Neural cell (in vitro differentiated cells): ENCODE results near the gene ODAPH. TPM values are rescaled to one million over a fixed set of nuclear protein-coding genes. Genes with fewer than 3 reads are reported as not detected.

ENCODE experiments used
- H2AFZ ChIP-seq: fragments of 200-600, 300-800 bp; sonication (generic), shearing (Covaris generic); 2 replicates; pipeline ENCODE4 v1.6.0; 2014; ENCODE audit warnings: low read depth, mild to moderate bottlenecking, antibody characterized with exemption, low read length, moderate library complexity
- H3F3A ChIP-seq: fragments of 200-600 bp; shearing (Covaris generic); 2 replicates; pipeline ENCODE4 v1.6.1; 2016; ENCODE audit warnings: mild to moderate bottlenecking, moderate library complexity, mixed read lengths, antibody characterized with exemption, low read length; ENCODE audit not compliant: insufficient read depth, poor library complexity, severe bottlenecking
- H3K27ac ChIP-seq: fragments of 200-600, 300-800 bp; sonication (generic), shearing (Covaris generic); 2 replicates; pipeline ENCODE4 v1.5.1; 2014; ENCODE audit warnings: mild to moderate bottlenecking, low read length, moderate library complexity
- H3K27me3 ChIP-seq: fragments of 300-800, 200-600 bp; sonication (generic), shearing (Covaris generic); 2 replicates; pipeline ENCODE4 v1.6.0; 2014; ENCODE audit warnings: mild to moderate bottlenecking, low read depth, low read length, moderate library complexity; ENCODE audit not compliant: insufficient read depth
- H3K36me3 ChIP-seq: fragments of 300-800, 200-600 bp; sonication (generic), shearing (Covaris generic); 2 replicates; pipeline ENCODE4 v1.5.1; 2014; ENCODE audit warnings: mild to moderate bottlenecking, antibody characterized with exemption, low read length, moderate library complexity; ENCODE audit not compliant: insufficient read depth
- H3K4me2 ChIP-seq: fragments of 300-800, 200-600 bp; sonication (generic), shearing (Covaris generic); 2 replicates; pipeline ENCODE4 v1.6.0; 2014; ENCODE audit warnings: mild to moderate bottlenecking, low read length
- H3K4me3 ChIP-seq: fragments of 300-800, 200-600 bp; sonication (generic), shearing (Covaris generic); 2 replicates; pipeline ENCODE4 v1.5.1; 2014; ENCODE audit warnings: mild to moderate bottlenecking, low read length, moderate library complexity
- H3K79me2 ChIP-seq: fragments of 200-600 bp; shearing (Covaris generic); replicated peaks from 2 replicates; pipeline ENCODE4 v1.6.0; 2014; ENCODE audit warnings: mild to moderate bottlenecking, low read length, moderate library complexity; ENCODE audit not compliant: insufficient read depth
- H3K9ac ChIP-seq: fragments of 300-800, 200-600 bp; sonication (generic), shearing (Covaris generic); 2 replicates; pipeline ENCODE4 v1.6.1; 2016; ENCODE audit warnings: mild to moderate bottlenecking, low read length, mixed read lengths
- H3K9me2 ChIP-seq: fragments of 200-600 bp; shearing (Covaris generic); 2 replicates; pipeline ENCODE4 v1.6.1; 2016; ENCODE audit warnings: mild to moderate bottlenecking, low read length, mixed read lengths; ENCODE audit not compliant: insufficient read depth
- H3K9me3 ChIP-seq: fragments of 200-600, 300-800 bp; sonication (generic), shearing (Covaris generic); 2 replicates; pipeline ENCODE4 v1.6.1; 2016; ENCODE audit warnings: mild to moderate bottlenecking, mixed run types, low read length, moderate library complexity, mixed read lengths
- H4K20me1 ChIP-seq: fragments of 200-600 bp; shearing (Covaris generic); 2 replicates; pipeline ENCODE4 v1.6.1; 2016; ENCODE audit warnings: mild to moderate bottlenecking, mixed run types; ENCODE audit not compliant: insufficient read depth
- EP300 ChIP-seq: fragments of 450-650 bp; conservative IDR thresholded peaks from 2 replicates; pipeline ENCODE4 v1.6.1; 2014; ENCODE audit warnings: antibody characterized with exemption, mild to moderate bottlenecking, moderate library complexity; ENCODE audit not compliant: poor library complexity, severe bottlenecking
- EZH2 ChIP-seq: fragments of 200-600, 300-800 bp; shearing (Covaris generic), sonication (generic); IDR thresholded peaks from 2 replicates; pipeline ENCODE4 v1.6.1; 2014; ENCODE audit warnings: antibody characterized with exemption, low read length, borderline replicate concordance, mild to moderate bottlenecking; ENCODE audit not compliant: insufficient read depth, poor library complexity, severe bottlenecking
- MXI1 ChIP-seq: fragments of 450-650 bp; conservative IDR thresholded peaks from 2 replicates; pipeline ENCODE4 v1.6.1; 2014; ENCODE audit warnings: antibody characterized with exemption, mild to moderate bottlenecking; ENCODE audit not compliant: poor library complexity, severe bottlenecking
- POLR2AphosphoS5 ChIP-seq: IDR thresholded peaks from 2 replicates; pipeline ENCODE4 v1.6.1; 2012
- RAD21 ChIP-seq: fragments of 450-650 bp; conservative IDR thresholded peaks from 2 replicates; pipeline ENCODE4 v1.6.1; 2014; ENCODE audit warnings: antibody characterized with exemption, mild to moderate bottlenecking, moderate library complexity
- SMC3 ChIP-seq: fragments of 450-650 bp; conservative IDR thresholded peaks from 2 replicates; pipeline ENCODE4 v1.6.1; 2014; ENCODE audit warnings: antibody characterized with exemption, mild to moderate bottlenecking, moderate library complexity; ENCODE audit not compliant: poor library complexity
- TAF1 ChIP-seq: IDR thresholded peaks from 2 replicates; pipeline ENCODE4 v1.6.1; 2012; ENCODE audit warnings: low read depth
- polyA plus RNA-seq: library from polyadenylated mRNA; depleted of rRNA; stranded (reverse); fragments of >200 nt; gene quantifications from 2 replicates; pipeline ENCODE4 v1.2.3, GENCODE V29; 2014
- TF ChIP-seq, protein P1 (sequence below): IDR thresholded peaks from 2 replicates; pipeline ENCODE4 v1.6.1; 2012; ENCODE audit warnings: borderline replicate concordance
- TF ChIP-seq, protein P2 (sequence below): fragments of 450-650 bp; IDR thresholded peaks from 2 replicates; pipeline ENCODE4 v1.5.1; 2014; ENCODE audit warnings: antibody characterized with exemption, mild to moderate bottlenecking, moderate library complexity; ENCODE audit not compliant: poor library complexity, severe bottlenecking

The ODAPH gene
- polyA plus RNA-seq, 1 donor from 2014 or later = 0.17 TPM

DNA sequence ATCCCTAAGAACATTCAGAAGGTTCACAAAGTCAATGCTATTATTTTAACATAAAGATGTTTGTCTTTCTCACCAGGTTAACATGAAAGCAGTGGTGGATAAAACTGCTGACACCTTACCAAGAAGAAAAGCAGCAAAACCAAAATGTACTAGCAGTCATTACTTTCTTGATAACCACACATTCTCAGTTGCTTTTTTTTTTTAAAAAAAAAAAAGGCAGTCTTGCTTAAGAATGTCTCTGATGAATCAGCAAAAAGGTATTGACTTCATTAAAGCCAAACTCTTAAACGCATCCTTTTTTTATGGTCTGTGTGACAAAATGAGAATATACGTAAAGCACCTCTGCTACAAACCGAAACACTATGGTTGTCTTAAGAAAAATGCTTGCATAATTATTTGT, 42.5 kb downstream of the ODAPH start:
- Histone ChIP-seq H3K4me3 (no peak overlapping the region), H4K20me1 (no peaks in the 10 kb centered on the region), H3K27me3 (no peaks in the 10 kb centered on the region), H3F3A (no peaks in the 10 kb centered on the region), H3K9me3 (no peaks in the 10 kb centered on the region), H3K79me2 (no peaks in the 10 kb centered on the region), H3K27ac (no peak overlapping the region), H3K9ac (no peak overlapping the region), H3K36me3 (peaks cover 6% of the 10 kb centered on the region), H3K9me2 (no peaks in the 10 kb centered on the region), H3K4me2 (no peak overlapping the region), H2AFZ (no peak overlapping the region)
- TF ChIP-seq EZH2 (no peak), TAF1 (no peak), SMC3 (no peak), RAD21 (no peak), EP300 (no peak), MXI1 (no peak), POLR2AphosphoS5 (no peak)
- TF ChIP-seq, protein P1, sequence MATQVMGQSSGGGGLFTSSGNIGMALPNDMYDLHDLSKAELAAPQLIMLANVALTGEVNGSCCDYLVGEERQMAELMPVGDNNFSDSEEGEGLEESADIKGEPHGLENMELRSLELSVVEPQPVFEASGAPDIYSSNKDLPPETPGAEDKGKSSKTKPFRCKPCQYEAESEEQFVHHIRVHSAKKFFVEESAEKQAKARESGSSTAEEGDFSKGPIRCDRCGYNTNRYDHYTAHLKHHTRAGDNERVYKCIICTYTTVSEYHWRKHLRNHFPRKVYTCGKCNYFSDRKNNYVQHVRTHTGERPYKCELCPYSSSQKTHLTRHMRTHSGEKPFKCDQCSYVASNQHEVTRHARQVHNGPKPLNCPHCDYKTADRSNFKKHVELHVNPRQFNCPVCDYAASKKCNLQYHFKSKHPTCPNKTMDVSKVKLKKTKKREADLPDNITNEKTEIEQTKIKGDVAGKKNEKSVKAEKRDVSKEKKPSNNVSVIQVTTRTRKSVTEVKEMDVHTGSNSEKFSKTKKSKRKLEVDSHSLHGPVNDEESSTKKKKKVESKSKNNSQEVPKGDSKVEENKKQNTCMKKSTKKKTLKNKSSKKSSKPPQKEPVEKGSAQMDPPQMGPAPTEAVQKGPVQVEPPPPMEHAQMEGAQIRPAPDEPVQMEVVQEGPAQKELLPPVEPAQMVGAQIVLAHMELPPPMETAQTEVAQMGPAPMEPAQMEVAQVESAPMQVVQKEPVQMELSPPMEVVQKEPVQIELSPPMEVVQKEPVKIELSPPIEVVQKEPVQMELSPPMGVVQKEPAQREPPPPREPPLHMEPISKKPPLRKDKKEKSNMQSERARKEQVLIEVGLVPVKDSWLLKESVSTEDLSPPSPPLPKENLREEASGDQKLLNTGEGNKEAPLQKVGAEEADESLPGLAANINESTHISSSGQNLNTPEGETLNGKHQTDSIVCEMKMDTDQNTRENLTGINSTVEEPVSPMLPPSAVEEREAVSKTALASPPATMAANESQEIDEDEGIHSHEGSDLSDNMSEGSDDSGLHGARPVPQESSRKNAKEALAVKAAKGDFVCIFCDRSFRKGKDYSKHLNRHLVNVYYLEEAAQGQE = no peak
- TF ChIP-seq, protein P2, sequence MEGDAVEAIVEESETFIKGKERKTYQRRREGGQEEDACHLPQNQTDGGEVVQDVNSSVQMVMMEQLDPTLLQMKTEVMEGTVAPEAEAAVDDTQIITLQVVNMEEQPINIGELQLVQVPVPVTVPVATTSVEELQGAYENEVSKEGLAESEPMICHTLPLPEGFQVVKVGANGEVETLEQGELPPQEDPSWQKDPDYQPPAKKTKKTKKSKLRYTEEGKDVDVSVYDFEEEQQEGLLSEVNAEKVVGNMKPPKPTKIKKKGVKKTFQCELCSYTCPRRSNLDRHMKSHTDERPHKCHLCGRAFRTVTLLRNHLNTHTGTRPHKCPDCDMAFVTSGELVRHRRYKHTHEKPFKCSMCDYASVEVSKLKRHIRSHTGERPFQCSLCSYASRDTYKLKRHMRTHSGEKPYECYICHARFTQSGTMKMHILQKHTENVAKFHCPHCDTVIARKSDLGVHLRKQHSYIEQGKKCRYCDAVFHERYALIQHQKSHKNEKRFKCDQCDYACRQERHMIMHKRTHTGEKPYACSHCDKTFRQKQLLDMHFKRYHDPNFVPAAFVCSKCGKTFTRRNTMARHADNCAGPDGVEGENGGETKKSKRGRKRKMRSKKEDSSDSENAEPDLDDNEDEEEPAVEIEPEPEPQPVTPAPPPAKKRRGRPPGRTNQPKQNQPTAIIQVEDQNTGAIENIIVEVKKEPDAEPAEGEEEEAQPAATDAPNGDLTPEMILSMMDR = no peak

DNA sequence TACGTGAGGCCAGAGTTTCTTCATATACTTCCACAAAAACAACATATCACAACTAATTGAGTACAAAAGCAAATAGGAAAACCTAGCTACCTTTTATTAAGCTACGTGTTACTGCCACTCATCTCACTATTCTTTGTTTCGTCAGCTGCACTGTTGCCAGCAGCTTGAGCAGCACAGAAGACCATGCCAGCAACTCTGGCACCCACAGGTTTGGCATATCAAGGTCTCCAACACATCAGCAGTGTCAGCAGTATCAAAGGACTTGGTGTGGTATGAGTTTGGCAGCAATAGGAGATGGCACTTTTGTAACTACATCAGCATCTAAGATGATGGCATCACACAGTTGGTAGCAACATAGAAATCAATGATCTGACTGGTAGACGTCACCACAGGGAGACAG, 43.8 kb downstream of the ODAPH start:
- H3K9ac ChIP-seq = no peak overlapping the region
- peaks cover 6% of the 10 kb centered on the region for H3K36me3 ChIP-seq
- no peak overlapping the region for H3K27ac ChIP-seq
- H4K20me1 ChIP-seq = no peaks in the 10 kb centered on the region
- no peaks in the 10 kb centered on the region for H3K9me2 ChIP-seq
- no peaks in the 10 kb centered on the region for H3K79me2 ChIP-seq
- no peaks in the 10 kb centered on the region for H3K27me3 ChIP-seq
- TF ChIP-seq EP300 (no peak), SMC3 (no peak), TAF1 (no peak), POLR2AphosphoS5 (no peak), MXI1 (no peak), EZH2 (no peak), RAD21 (no peak)
- TF ChIP-seq, protein P1 = no peak
- TF ChIP-seq, protein P2 = no peak
- H3F3A ChIP-seq = no peaks in the 10 kb centered on the region
- H3K9me3 ChIP-seq = no peaks in the 10 kb centered on the region
- no peak overlapping the region for H2AFZ ChIP-seq
- H3K4me3 ChIP-seq = no peak overlapping the region
- no peak overlapping the region for H3K4me2 ChIP-seq
